ENCODE data around the gene ASB10. TPM values are rescaled to one million over a fixed set of nuclear protein-coding genes. Genes with fewer than 3 reads are reported as not detected.

ASB10 gene
- total and polyA plus RNA-seq, 2 experiments from 2014 or later, result not detected

DNA sequence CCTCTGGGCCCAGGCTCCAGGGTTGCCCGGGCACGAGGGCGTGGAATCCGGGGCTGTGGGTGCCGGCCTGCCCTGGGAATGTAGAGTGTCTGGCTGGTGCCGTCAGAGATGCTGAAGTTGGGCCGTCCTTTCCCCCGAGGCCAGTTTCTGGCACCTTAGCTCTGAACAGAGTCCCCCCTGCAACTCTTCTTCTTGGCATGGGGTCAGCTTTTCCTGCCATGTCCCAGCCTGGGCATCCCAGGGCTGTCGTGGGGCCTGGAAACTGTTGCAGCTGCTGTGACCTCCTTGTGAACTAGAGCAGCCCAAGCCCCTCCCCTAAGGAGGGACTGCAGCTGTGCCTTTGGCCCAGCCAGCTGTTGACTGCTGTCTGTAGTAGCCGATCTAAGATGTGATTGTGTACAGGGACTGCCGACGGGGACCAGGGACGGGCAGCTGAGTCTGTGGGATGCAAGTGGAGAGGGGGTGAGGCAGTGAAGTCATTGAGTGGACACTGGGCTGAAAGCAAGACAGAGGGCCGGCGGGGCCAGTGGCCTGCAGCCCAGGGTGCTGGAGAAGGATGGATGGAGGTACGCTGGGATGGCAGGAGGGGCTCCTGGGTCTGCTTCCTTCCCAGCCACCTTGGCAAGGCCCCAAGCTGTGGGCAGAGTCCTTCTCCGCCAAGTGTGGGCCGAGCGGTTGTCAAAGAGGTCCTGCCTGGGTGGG lies 55.3 kb downstream of the ASB10 start:
- H3K36me3 ChIP-seq (ENCODE audit: insufficient read depth), result no peaks in the 10 kb centered on the region
- no peak overlapping the region for H3K27ac Mint-ChIP-seq

DNA sequence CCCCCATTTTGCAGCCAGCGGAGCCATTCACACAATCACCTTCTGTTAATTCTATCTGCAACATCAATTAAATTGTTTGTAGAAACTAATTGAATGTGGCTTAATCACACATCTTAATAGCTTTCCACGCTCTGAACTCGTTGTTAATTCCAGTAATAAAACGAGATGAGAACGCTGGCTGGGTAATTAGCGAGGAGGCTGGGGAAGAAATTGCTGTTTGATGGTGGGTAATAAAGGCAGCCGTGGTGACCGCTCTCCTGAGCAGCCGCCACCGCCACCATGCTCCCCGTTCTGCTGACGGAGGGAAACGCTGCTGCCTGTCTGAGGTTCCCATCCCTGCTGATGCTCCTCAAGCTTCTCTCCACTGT lies 55.8 kb downstream of the ASB10 start:
- no peaks in the 10 kb centered on the region for H3K9me2 ChIP-seq (ENCODE audit: insufficient read depth)
- Mint-ChIP-seq H3K27ac (no peak overlapping the region), H3K36me3 (ENCODE audit: low read depth) (peaks cover 25% of the 10 kb centered on the region), H3K9me3 (no peaks in the 10 kb centered on the region), H3K4me3 (no peak overlapping the region), H3K27me3 (ENCODE audit: insufficient read depth, low read depth, poor library complexity) (peaks cover 25% of the 10 kb centered on the region), H3K4me1 (peaks cover 11% of the 10 kb centered on the region)
- H3K27ac ChIP-seq (ENCODE audit: low read depth), result no peak overlapping the region
- no peak for ATAC-seq
- H3F3A ChIP-seq (replicated peaks; ENCODE audit: low read depth), result 0 out of 2 replicates have a peak, but pooled peaks cover 5% of the 10 kb centered on the region
- H2AFZ ChIP-seq, result no peak overlapping the region
- H3K4me3 ChIP-seq, result no peak overlapping the region
- DNase-seq (ENCODE audit: low spot score), result no peak
- H3K4me1 ChIP-seq (ENCODE audit: insufficient read depth), result peaks cover 5% of the 10 kb centered on the region
- H3K79me2 ChIP-seq (replicated peaks; ENCODE audit: insufficient read depth), result no peaks in the 10 kb centered on the region
- H3K27me3 ChIP-seq (ENCODE audit: insufficient read depth), result peaks cover 10% of the 10 kb centered on the region
- H4K20me1 ChIP-seq (replicated peaks; ENCODE audit: insufficient read depth), result peaks cover 11% of the 10 kb centered on the region
- no peaks in the 10 kb centered on the region for H3K36me3 ChIP-seq (ENCODE audit: insufficient read depth)
- H3K4me2 ChIP-seq, result no peak overlapping the region
- TF ChIP-seq JUNB (IDR thresholded peaks at IDR 0.05; ENCODE audit: unreplicated experiment) (no peak), POLR2AphosphoS5 (IDR thresholded peaks at IDR 0.05; ENCODE audit: low read depth) (no peak), ZNF114 (CRISPR knock-in tag; IDR thresholded peaks at IDR 0.05) (no peak), CREB1 (CRISPR knock-in tag; IDR thresholded peaks at IDR 0.05; ENCODE audit: low read depth) (no peak), STAT1 (IDR thresholded peaks at IDR 0.05; ENCODE audit: unreplicated experiment) (no peak)
- TF ChIP-seq, protein P1, sequence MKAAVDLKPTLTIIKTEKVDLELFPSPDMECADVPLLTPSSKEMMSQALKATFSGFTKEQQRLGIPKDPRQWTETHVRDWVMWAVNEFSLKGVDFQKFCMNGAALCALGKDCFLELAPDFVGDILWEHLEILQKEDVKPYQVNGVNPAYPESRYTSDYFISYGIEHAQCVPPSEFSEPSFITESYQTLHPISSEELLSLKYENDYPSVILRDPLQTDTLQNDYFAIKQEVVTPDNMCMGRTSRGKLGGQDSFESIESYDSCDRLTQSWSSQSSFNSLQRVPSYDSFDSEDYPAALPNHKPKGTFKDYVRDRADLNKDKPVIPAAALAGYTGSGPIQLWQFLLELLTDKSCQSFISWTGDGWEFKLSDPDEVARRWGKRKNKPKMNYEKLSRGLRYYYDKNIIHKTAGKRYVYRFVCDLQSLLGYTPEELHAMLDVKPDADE (IDR thresholded peaks at IDR 0.05), result no peak
- TF ChIP-seq, protein P2, sequence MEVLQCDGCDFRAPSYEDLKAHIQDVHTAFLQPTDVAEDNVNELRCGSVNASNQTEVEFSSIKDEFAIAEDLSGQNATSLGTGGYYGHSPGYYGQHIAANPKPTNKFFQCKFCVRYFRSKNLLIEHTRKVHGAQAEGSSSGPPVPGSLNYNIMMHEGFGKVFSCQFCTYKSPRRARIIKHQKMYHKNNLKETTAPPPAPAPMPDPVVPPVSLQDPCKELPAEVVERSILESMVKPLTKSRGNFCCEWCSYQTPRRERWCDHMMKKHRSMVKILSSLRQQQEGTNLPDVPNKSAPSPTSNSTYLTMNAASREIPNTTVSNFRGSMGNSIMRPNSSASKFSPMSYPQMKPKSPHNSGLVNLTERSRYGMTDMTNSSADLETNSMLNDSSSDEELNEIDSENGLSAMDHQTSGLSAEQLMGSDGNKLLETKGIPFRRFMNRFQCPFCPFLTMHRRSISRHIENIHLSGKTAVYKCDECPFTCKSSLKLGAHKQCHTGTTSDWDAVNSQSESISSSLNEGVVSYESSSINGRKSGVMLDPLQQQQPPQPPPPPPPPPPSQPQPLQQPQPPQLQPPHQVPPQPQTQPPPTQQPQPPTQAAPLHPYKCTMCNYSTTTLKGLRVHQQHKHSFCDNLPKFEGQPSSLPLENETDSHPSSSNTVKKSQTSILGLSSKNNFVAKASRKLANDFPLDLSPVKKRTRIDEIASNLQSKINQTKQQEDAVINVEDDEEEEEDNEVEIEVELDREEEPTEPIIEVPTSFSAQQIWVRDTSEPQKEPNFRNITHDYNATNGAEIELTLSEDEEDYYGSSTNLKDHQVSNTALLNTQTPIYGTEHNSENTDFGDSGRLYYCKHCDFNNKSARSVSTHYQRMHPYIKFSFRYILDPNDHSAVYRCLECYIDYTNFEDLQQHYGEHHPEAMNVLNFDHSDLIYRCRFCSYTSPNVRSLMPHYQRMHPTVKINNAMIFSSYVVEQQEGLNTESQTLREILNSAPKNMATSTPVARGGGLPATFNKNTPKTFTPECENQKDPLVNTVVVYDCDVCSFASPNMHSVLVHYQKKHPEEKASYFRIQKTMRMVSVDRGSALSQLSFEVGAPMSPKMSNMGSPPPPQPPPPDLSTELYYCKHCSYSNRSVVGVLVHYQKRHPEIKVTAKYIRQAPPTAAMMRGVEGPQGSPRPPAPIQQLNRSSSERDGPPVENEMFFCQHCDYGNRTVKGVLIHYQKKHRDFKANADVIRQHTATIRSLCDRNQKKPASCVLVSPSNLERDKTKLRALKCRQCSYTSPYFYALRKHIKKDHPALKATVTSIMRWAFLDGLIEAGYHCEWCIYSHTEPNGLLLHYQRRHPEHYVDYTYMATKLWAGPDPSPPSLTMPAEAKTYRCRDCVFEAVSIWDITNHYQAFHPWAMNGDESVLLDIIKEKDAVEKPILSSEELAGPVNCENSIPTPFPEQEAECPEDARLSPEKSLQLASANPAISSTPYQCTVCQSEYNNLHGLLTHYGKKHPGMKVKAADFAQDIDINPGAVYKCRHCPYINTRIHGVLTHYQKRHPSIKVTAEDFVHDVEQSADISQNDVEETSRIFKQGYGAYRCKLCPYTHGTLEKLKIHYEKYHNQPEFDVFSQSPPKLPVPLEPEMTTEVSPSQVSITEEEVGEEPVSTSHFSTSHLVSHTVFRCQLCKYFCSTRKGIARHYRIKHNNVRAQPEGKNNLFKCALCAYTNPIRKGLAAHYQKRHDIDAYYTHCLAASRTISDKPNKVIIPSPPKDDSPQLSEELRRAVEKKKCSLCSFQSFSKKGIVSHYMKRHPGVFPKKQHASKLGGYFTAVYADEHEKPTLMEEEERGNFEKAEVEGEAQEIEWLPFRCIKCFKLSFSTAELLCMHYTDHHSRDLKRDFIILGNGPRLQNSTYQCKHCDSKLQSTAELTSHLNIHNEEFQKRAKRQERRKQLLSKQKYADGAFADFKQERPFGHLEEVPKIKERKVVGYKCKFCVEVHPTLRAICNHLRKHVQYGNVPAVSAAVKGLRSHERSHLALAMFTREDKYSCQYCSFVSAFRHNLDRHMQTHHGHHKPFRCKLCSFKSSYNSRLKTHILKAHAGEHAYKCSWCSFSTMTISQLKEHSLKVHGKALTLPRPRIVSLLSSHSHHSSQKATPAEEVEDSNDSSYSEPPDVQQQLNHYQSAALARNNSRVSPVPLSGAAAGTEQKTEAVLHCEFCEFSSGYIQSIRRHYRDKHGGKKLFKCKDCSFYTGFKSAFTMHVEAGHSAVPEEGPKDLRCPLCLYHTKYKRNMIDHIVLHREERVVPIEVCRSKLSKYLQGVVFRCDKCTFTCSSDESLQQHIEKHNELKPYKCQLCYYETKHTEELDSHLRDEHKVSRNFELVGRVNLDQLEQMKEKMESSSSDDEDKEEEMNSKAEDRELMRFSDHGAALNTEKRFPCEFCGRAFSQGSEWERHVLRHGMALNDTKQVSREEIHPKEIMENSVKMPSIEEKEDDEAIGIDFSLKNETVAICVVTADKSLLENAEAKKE (CRISPR knock-in tag; IDR thresholded peaks at IDR 0.05), result no peak

More for the DNA sequence above, 55.3 kb downstream of the ASB10 start:
- peaks cover 2% of the 10 kb centered on the region for H3K4me1 ChIP-seq (ENCODE audit: insufficient read depth)
- TF ChIP-seq STAT1 (IDR thresholded peaks at IDR 0.05; ENCODE audit: unreplicated experiment) (no peak), JUNB (IDR thresholded peaks at IDR 0.05; ENCODE audit: unreplicated experiment) (no peak), POLR2AphosphoS5 (IDR thresholded peaks at IDR 0.05; ENCODE audit: low read depth) (no peak), EZH2phosphoT487 (IDR thresholded peaks at IDR 0.05; ENCODE audit: unreplicated experiment) (no peak), NANOG (IDR thresholded peaks at IDR 0.05; ENCODE audit: borderline replicate concordance) (no peak)
- TF ChIP-seq, protein P3, sequence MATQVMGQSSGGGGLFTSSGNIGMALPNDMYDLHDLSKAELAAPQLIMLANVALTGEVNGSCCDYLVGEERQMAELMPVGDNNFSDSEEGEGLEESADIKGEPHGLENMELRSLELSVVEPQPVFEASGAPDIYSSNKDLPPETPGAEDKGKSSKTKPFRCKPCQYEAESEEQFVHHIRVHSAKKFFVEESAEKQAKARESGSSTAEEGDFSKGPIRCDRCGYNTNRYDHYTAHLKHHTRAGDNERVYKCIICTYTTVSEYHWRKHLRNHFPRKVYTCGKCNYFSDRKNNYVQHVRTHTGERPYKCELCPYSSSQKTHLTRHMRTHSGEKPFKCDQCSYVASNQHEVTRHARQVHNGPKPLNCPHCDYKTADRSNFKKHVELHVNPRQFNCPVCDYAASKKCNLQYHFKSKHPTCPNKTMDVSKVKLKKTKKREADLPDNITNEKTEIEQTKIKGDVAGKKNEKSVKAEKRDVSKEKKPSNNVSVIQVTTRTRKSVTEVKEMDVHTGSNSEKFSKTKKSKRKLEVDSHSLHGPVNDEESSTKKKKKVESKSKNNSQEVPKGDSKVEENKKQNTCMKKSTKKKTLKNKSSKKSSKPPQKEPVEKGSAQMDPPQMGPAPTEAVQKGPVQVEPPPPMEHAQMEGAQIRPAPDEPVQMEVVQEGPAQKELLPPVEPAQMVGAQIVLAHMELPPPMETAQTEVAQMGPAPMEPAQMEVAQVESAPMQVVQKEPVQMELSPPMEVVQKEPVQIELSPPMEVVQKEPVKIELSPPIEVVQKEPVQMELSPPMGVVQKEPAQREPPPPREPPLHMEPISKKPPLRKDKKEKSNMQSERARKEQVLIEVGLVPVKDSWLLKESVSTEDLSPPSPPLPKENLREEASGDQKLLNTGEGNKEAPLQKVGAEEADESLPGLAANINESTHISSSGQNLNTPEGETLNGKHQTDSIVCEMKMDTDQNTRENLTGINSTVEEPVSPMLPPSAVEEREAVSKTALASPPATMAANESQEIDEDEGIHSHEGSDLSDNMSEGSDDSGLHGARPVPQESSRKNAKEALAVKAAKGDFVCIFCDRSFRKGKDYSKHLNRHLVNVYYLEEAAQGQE (IDR thresholded peaks at IDR 0.05; ENCODE audit: unreplicated experiment), result no peak
- H3K27me3 Mint-ChIP-seq (ENCODE audit: insufficient read depth, low read depth, poor library complexity), result peaks cover 21% of the 10 kb centered on the region
- H3K4me1 Mint-ChIP-seq, result peaks cover 16% of the 10 kb centered on the region
- no peaks in the 10 kb centered on the region for H3K79me2 ChIP-seq (replicated peaks; ENCODE audit: insufficient read depth)
- peaks cover 11% of the 10 kb centered on the region for H4K20me1 ChIP-seq (replicated peaks; ENCODE audit: insufficient read depth)
- no peak overlapping the region for H2AFZ ChIP-seq
- DNase-seq (ENCODE audit: low spot score) (no peak), ATAC-seq (no peak)
- H3K27me3 ChIP-seq (ENCODE audit: insufficient read depth), result peaks cover 8% of the 10 kb centered on the region
- no peaks in the 10 kb centered on the region for H3K9me3 Mint-ChIP-seq
- no peak overlapping the region for H3K27ac ChIP-seq (ENCODE audit: low read depth)
- no peak overlapping the region for H3K4me3 Mint-ChIP-seq
- no peak overlapping the region for H3K4me2 ChIP-seq
- no peak overlapping the region for H3K4me3 ChIP-seq
- H3F3A ChIP-seq (replicated peaks; ENCODE audit: low read depth), result 0 out of 2 replicates have a peak, but pooled peaks cover 3% of the 10 kb centered on the region
- peaks cover 30% of the 10 kb centered on the region for H3K36me3 Mint-ChIP-seq (ENCODE audit: low read depth)
- no peaks in the 10 kb centered on the region for H3K9me2 ChIP-seq (ENCODE audit: insufficient read depth)
